Anterior cingulate cortex (tissue), 58 donors: ENCODE results near the gene RIC3.

Experiments used
- DNase-seq, 58 donors: peaks; one replicate each; lab custom pipeline; 2025; lab: John Stamatoyannopoulos, UW

The RIC3 gene

DNA sequence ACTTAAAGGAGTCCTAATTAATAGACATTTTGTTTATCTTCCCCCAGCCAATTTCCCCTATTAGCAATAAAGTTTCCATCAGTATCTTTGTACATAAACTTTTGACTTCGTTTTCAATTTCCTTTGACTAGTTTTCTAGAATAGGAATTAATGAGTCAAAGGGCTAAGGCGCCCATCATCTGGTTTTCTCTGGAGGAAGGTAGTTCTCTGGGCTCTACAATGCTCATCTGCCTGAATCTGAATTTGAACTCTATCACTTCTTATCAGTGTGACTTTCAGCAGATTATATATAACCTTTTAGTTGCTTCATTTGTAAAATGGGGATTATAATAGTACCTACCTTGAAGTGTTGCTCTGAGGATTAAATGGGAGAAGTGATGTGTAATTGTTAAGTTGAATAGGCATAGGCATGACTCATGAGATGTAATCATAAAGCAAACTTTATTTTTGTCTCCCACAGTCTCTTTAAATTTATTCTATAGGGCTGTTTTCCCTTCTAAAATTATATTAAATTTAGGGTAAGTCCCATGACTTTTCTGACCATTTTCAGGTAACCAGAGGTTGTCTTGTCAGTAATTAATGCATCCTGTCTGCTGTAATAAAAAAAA is 93.6 kb downstream of the RIC3 start:
- DNase-seq: no peak

- peak in 12 of 58 donors; percentile 18 to 74 (median 38) for DNase-seq
These were observed 96.9 kb downstream of the RIC3 start for GRCh38 chr11:8071616-8072581.

DNA sequence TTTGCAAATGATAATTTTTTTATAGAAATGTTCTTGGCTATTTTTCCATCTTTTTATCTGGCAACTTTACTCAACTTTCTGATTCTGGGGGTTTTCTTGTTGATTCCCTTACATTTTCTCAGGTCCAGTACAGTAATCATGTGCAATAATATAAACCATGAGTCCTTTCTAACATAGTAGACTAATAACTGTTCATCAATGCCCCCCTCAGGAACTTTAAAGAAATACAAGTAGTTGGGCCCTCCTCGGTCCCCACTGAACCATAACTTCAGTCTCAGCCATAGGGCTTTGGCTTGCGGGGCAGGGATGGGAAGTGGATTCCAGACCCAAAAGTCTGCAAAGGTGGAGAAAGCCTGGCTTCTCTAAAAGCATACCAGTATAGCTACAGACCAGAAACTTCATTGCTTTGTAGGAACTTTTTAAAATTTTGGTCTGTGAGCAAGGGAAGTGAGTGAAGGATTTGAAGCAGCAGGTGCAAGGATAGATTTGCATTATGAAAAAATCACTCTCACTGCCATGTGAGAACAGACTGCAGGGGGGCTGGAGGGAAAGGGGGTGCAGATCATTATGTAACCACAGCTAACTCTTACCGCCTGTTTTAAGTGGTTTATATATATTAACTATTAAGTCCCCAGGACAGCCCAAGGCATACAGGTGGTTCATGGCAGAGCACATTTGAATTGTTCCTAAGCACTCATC is 98.3 kb downstream of the RIC3 start:
- no peak for DNase-seq

DNA sequence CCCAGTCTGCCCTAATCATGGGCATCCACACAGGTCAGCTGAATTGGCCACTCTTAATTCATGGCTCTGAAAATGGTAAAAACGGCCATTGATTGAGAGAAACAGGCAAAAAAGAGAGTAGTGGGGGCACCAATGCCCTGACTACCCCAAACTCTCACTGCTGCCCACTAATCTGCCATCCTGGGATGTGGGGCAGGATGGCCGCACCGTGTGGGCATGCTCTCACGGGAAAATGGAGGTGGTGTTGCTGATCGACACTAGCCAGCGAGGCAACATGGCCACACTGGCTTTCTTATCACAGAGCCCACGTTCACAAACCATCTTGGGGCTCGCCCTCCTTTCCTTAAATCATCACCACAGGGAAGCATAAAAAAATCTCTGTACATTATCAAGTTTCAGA is 99.1 kb downstream of the RIC3 start:
- DNase-seq: no peak

- DNase-seq: no peak
These were observed 100.1 kb downstream of the RIC3 start for GRCh38 chr11:8068605-8069221.

GRCh38 chr11:8067929-8068575 is 100.8 kb downstream of the RIC3 start:
- DNase-seq: no peak

DNA sequence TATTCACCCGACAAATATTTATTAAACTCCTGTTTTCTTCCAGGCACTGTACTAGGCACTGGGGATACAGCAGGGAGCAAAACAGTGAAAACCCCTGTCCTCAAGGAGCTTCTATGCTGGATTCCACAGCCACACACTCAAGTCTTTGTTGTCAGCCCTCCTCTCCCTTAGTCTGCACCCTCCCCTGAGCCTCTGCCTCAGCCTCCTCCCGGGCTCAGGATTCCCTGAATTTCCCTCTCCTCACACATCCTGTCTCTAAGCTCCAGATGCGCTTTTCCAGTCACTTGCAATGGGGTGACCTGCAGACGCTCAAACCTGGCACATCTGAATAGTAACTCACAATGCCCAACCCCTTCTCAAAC is 101.3 kb downstream of the RIC3 start:
- DNase-seq: no peak

GRCh38 chr11:8066911-8067455 is 101.8 kb downstream of the RIC3 start:
- DNase-seq: no peak

- no peak for DNase-seq
These were observed 102.6 kb downstream of the RIC3 start for GRCh38 chr11:8066036-8066910.

- DNase-seq: no peak
These were observed 103.8 kb downstream of the RIC3 start for GRCh38 chr11:8065031-8065430.

DNA sequence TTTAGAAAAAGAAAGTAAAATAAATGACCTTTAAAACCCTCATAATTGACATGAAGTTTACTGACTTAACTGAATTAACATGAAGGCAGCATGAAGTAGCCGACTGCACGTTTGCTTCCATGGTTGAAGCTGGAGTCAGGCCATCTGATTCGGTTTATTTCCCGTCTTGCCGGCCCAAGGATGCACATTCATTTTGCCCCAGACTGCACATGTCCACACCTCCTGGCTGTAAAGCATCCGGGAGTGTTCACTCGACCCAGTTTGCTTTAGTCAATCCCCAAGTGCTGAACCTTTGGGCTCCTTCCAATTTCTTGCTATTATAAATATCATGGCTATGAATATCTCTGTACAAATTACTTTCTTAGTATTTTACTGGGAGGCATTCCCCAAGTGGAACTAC is 105.5 kb downstream of the RIC3 start:
- DNase-seq: no peak

DNA sequence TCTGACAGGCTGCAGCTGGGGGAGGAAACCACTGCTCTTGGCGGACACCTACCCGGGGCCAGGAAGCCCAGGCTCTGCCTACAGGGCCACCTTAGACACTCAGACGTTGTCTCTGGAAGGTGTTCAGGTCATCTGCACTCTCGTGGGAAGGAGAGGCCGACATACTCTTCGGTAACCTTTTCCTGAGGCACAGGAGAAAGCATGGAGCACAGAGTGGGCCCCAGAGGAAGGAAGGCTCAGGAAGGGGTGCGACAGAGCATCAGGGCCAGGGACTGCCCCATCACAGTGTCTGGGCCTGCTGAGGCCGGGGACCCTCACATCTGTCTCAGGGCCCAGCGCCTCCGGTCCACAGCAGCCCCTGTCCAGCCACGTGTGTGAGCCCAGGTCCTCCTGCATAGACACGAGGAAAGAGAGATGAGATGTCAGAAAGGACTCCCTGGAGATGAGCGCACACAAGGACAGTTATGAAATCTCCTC is 106.0 kb downstream of the RIC3 start:
- no peak for DNase-seq

DNA sequence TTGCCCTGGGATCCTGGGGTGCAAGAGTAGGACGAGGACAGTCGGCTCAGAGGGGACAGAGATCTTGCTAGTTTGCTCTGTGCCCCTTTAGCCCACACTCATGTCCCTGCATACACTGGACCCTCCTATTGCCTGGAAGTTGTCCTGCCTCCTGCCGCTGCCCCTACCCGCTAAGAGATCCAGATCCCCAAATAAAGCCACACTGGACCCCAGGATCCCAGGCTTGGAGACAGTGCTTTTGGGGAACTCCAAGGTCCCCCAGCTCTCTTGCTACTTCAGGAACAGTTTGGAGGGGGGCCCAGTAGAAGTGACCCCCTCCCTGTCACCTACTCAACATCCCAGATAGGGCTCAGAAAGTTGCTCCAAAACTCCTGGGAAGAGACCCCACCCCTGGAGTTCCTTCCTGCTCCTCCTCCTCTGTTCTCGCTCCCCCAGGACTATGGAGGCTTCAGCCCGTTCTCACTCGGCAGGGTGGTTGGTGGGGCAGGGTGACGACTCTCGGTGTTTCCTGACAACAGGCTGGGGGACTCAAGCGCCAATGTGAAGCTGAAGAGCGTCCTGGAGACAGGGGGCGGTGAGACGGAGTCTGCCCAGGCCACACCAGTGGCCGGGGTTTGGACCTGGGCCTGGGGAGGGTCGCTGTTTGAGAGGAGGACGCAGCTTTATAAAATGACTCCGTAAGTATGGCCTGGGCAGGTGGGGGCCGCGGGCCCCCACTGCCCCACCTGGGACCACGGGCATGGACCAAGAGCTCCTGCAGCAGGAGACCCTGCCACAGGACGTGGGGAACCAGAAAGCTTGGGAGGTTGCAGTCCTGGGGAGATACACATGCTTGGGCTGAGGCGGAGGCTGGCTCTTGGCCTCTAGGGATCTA is 107.0 kb downstream of the RIC3 start:
- DNase-seq: no peak

- DNase-seq: peak in 13 of 58 donors; percentile 31 to 73 (median 48)
These were observed 107.8 kb downstream of the RIC3 start for GRCh38 chr11:8060801-8061554.

DNA sequence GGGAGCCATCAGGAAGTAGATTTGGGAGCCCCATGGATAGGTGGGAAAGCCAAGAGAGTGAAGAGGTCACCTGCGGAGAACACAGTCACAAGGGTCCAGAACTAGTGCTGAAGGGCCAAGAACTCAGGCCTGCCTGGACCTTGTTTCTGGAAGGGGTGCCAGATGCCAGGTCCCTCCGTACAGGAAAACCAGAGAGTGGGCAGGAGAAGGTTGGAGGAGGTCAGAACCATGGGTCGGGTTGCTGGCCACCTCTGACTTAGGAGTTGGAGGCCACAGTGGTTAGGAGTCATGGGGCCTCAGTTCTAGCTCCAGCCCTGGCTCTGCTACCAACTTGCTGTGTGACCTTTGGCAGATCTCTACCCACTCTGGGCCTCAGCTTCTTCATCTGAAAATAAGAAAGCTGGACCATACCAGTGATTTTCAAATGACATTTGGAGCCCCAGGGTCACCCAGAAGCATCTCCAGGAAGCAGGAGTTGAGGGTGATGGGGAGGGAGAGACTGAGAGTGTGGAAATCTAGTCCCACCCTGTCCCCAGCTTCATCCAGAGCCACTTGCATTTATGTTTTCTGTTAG is 108.6 kb downstream of the RIC3 start:
- DNase-seq: no peak

DNA sequence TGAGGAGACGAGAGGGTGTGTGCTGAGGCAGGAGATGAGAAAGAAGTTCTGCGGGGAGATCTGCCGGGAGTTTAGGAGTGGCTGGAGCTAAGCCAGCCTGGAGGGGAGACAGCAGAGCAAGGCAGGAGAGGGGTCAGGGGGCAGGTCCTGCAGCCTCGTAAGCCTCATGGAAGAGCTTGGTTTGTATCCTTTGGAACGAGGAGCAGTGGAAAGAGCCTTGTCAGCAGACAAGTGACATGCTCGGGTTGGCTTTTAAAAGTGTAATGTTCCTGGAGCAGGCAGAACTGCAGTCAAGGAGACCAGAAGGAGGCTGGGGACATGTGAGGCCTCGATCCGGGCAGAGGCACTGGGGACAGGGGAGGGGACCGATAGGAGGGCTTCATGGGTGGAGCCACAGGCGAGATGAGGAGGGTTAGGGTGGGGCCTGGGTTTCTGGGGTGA is 109.2 kb downstream of the RIC3 start:
- DNase-seq: peak in 2 of 58 donors; percentile 26 to 30

DNA sequence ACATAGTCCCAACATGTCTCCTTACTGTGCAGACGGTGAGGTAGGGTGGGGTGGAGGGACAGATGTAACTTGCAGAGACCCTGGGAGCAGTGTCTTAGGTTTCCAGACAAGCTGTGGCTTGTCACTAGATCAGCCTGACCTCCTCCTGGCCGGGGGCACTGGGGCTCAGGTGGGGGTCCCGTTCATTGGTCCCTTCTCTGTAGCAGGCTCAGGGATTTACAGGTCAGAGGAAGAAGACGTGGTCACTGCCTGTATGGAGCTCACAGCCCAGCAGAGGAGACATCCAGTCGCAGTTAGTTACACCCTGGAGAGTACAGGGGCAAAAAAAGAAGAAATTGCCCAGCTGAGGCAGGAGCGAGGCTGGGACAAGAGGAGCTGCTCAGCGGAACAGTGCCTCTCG is 109.8 kb downstream of the RIC3 start:
- DNase-seq: no peak
